Urinary bladder (tissue), 4 donors: ENCODE data around the gene RYR1. TPM values are rescaled to one million over a fixed set of nuclear protein-coding genes. Genes with fewer than 3 reads are reported as not detected.
"Not testable (repeated sequence)": the region's sequence is repeated elsewhere in the genome, so short reads cannot be mapped to it uniquely, and the experiment has no call there.

Experiments
- DNase-seq: peaks from one replicate; pipeline ENCODE4 v3.0.0-alpha.2; 2015; ENCODE audit errors: extremely low spot score
- H3K27ac ChIP-seq: one replicate; pipeline ENCODE4 v1.5.1; 2013; ENCODE audit warnings: low read depth, mild to moderate bottlenecking, moderate library complexity
- H3K36me3 ChIP-seq: one replicate; pipeline ENCODE4 v1.6.1; 2013; ENCODE audit warnings: mild to moderate bottlenecking, moderate library complexity; ENCODE audit not compliant: insufficient read depth
- H3K4me1 ChIP-seq: one replicate; pipeline ENCODE4 v1.6.1; 2013; ENCODE audit warnings: mild to moderate bottlenecking, moderate library complexity; ENCODE audit not compliant: insufficient read depth
- H3K4me3 ChIP-seq: one replicate; pipeline ENCODE4 v1.5.1; 2013; ENCODE audit warnings: low read depth, low read length
- WGBS: extraction: QIAGEN DNeasy Blood & Tissue Kit; methylation state at CpG from one replicate; pipeline ENCODE4 v1.1.7; 2013; 5-methylcytosine and 5-hydroxymethylcytosine counted together
- polyA plus RNA-seq: library from polyadenylated mRNA; stranded (reverse); fragments of 200-250 nt; gene quantifications from one replicate; pipeline ENCODE4 v1.2.3, GENCODE V29; 2013
- total RNA-seq: library from RNA; depleted of rRNA; stranded (reverse); fragments of >200 nt; gene quantifications from one replicate; pipeline ENCODE4 v1.2.3, GENCODE V29; 2014
- donor health status: healthy with polysubstance abuse.
- donor health status: healthy.

RYR1 gene
- total and polyA plus RNA-seq, 2 donors = 1.1 to 5.3 TPM

DNA sequence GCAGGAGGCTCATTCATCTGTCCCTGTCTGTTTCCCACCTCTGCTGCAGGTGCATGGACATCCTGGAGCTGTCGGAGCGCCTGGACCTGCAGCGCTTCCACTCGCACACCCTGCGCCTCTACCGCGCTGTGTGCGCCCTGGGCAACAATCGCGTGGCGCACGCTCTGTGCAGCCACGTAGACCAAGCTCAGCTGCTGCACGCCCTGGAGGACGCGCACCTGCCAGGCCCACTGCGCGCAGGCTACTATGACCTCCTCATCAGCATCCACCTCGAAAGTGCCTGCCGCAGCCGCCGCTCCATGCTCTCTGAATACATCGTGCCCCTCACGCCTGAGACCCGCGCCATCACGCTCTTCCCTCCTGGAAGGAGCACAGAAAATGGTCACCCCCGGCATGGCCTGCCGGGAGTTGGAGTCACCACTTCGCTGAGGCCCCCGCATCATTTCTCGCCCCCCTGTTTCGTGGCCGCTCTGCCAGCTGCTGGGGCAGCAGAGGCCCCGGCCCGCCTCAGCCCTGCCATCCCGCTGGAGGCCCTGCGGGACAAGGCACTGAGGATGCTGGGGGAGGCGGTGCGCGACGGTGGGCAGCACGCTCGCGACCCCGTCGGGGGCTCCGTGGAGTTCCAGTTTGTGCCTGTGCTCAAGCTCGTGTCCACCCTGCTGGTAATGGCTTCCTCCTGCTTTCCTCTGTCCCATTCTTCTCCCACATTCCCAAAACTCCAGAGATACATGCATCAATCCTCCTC is 52.2 kb downstream of the RYR1 start:
- DNase-seq = no peak
- 94% methylated on average over 49 of the region's 49 CpGs for WGBS
- Histone ChIP-seq H3K36me3 (no peaks in the 10 kb centered on the region), H3K27ac (no peak overlapping the region), H3K4me3 (no peak overlapping the region), H3K4me1 (no peaks in the 10 kb centered on the region)

GRCh38 chr19:38486731-38487336 is 53.3 kb downstream of the RYR1 start:
- no peaks in the 10 kb centered on the region for H3K36me3 ChIP-seq
- H3K27ac ChIP-seq = no peak overlapping the region
- no peak overlapping the region for H3K4me3 ChIP-seq
- no peaks in the 10 kb centered on the region for H3K4me1 ChIP-seq
- WGBS = 91% methylated on average over 6 of the region's 6 CpGs
- no peak for DNase-seq

DNA sequence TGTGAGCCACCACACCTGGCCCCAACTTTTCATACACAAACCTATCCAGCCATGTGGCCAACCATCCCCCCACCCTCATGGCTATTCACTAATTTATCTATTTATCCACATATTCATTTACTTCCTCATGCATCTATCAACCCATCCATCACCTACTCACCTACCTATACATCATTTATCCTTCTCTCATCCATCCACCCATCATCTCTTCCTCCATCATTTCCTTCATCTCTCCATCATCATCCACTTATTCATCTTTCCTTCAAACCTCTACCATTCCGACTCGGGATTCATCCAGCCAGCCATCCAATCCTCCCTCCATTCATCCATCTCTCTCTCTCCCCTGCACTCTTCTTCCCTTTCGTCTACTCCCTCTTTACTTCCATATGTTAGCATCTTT is 54.6 kb downstream of the RYR1 start:
- H3K27ac ChIP-seq = no peak overlapping the region
- H3K4me3 ChIP-seq = no peak overlapping the region
- 91% methylated on average over 3 of the region's 3 CpGs for WGBS
- no peak for DNase-seq
- H3K4me1 ChIP-seq = no peaks in the 10 kb centered on the region
- no peaks in the 10 kb centered on the region for H3K36me3 ChIP-seq

DNA sequence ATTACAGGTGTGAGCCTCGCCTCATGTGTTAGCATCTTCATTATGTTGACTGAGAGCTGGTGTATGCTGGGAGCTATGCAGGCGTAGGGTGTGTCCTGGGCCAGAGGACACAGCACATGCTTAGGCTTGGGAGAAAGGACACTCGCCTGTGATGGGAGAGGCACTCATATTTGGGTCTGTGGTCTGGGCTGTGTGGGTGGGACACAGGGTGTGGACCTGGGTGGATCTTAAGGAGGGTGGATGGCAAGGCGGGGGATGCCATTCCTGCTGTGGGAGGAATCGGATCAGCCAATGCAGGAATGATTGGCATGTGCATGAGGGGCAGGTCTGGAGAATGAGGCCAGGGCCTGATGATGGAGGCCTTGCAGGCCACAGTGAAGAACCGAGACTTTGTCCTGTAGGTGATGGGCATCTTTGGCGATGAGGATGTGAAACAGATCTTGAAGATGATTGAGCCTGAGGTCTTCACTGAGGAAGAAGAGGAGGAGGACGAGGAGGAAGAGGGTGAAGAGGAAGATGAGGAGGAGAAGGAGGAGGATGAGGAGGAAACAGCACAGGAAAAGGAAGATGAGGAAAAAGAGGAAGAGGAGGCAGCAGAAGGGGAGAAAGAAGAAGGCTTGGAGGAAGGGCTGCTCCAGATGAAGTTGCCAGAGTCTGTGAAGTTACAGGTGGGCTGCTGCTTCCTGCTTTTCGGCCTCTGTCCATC is 55.4 kb downstream of the RYR1 start:
- H3K27ac ChIP-seq = no peak overlapping the region
- H3K4me1 ChIP-seq = no peaks in the 10 kb centered on the region
- no peaks in the 10 kb centered on the region for H3K36me3 ChIP-seq
- no peak overlapping the region for H3K4me3 ChIP-seq
- DNase-seq = no peak
- WGBS = 80% methylated on average over 9 of the region's 9 CpGs

DNA sequence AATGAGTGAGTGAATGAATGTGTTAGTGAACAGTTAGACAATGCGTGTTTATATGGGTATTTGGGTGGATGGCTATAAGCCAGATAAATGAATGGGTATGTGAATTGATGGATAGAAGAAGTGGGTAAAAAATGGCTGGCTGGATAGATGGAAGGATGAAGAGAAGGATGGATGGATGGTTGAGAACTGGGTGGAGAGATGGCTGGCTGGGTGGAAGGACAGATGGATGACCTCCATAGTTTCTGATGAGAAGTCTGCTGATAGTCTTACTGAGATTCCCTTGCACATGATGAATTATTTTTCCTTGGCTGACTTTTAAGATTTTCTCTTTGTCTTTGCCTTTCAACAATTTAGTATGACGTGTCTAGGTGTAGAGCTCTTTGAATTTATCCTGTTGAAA is 57.4 kb downstream of the RYR1 start:
- Histone ChIP-seq H3K36me3 (no peaks in the 10 kb centered on the region), H3K4me1 (no peaks in the 10 kb centered on the region), H3K4me3 (no peak overlapping the region), H3K27ac (no peak overlapping the region)
- WGBS = 94% methylated on average over 2 of the region's 2 CpGs
- DNase-seq = no peak

GRCh38 chr19:38492181-38492813 is 58.8 kb downstream of the RYR1 start:
- H3K36me3 ChIP-seq = no peaks in the 10 kb centered on the region
- no peak overlapping the region for H3K27ac ChIP-seq
- DNase-seq = no peak
- WGBS = 78% methylated on average over 9 of the region's 9 CpGs
- no peak overlapping the region for H3K4me3 ChIP-seq
- H3K4me1 ChIP-seq = no peaks in the 10 kb centered on the region

GRCh38 chr19:38494379-38494778 is 60.9 kb downstream of the RYR1 start:
- DNase-seq = no peak
- H3K4me3 ChIP-seq = no peak overlapping the region
- no peaks in the 10 kb centered on the region for H3K4me1 ChIP-seq
- 84% methylated on average over 21 of the region's 21 CpGs for WGBS
- no peak overlapping the region for H3K27ac ChIP-seq
- H3K36me3 ChIP-seq = no peaks in the 10 kb centered on the region

GRCh38 chr19:38495375-38495774 is 61.9 kb downstream of the RYR1 start:
- H3K36me3 ChIP-seq, H3K4me3 ChIP-seq, DNase-seq, H3K27ac ChIP-seq, H3K4me1 ChIP-seq: not testable (repeated sequence)
- WGBS = 98% methylated on average over 2 of the region's 2 CpGs

DNA sequence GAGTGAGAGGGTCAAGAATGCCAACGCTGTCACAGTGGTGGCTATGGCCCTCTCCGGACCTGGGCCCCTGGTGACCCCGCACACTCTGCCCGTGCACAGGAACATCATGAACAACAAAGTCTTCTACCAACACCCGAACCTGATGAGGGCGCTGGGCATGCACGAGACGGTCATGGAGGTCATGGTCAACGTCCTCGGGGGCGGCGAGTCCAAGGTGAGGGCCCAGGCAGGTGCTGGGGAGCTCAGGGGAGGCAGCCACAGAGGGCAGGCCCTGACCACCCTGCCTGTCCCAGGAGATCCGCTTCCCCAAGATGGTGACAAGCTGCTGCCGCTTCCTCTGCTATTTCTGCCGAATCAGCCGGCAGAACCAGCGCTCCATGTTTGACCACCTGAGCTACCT is 62.6 kb downstream of the RYR1 start:
- Histone ChIP-seq H3K4me3 (no peak overlapping the region), H3K36me3 (no peaks in the 10 kb centered on the region), H3K27ac (no peak overlapping the region), H3K4me1 (no peaks in the 10 kb centered on the region)
- no peak for DNase-seq
- WGBS = 90% methylated on average over 17 of the region's 17 CpGs

- Histone ChIP-seq H3K36me3 (no peaks in the 10 kb centered on the region), H3K4me1 (no peaks in the 10 kb centered on the region), H3K4me3 (no peak overlapping the region), H3K27ac (no peak overlapping the region)
- 81% methylated on average over 30 of the region's 30 CpGs for WGBS
- no peak for DNase-seq
Observed at GRCh38 chr19:38496603-38497487, 63.4 kb downstream of the RYR1 start.

DNA sequence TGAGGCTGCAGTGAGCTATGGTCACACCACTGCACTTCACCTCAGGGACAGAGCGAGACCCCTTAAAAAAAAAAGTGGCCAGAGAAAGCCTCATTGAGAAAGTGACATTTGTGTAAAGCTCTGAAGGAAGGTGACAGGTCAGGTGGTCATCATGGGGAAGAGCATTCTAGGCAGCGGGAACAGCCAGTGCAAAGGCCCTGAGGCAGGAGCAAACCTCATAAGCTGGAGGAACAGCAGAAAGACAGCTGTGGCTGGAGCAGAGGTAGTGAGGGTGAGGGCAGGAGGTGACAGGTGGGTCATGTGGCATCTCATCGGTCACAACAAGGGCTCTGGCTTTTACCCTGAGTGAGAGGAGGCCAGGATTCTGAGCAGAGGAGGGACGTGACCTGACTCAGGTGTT is 64.4 kb downstream of the RYR1 start:
- no peak overlapping the region for H3K4me3 ChIP-seq

DNA sequence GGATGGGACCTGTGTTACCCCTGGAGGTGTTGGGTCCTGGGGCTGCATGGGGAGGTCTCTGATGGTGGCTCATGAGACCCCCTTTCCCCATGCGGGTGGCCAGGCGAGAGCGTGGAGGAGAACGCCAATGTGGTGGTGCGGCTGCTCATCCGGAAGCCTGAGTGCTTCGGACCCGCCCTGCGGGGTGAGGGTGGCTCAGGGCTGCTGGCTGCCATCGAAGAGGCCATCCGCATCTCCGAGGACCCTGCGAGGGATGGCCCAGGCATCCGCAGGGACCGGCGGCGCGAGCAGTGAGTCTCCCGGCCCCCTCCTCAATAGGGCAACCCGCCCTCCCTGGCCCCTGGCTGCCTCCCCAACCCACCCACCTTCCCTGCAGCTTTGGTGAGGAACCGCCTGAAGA is 66.0 kb downstream of the RYR1 start:
- Histone ChIP-seq H3K4me3 (no peak overlapping the region), H3K36me3 (no peaks in the 10 kb centered on the region), H3K4me1 (no peaks in the 10 kb centered on the region), H3K27ac (no peak overlapping the region)
- DNase-seq = no peak
- 94% methylated on average over 21 of the region's 21 CpGs for WGBS

More for the DNA sequence above, 64.4 kb downstream of the RYR1 start:
- DNase-seq = no peak
- Histone ChIP-seq H3K27ac (no peak overlapping the region), H3K36me3 (no peaks in the 10 kb centered on the region), H3K4me1 (no peaks in the 10 kb centered on the region)
- 95% methylated on average over 4 of the region's 4 CpGs for WGBS

- DNase-seq = no peak
- Histone ChIP-seq H3K36me3 (no peaks in the 10 kb centered on the region), H3K4me1 (no peaks in the 10 kb centered on the region), H3K4me3 (no peak overlapping the region), H3K27ac (no peak overlapping the region)
- 85% methylated on average over 11 of the region's 11 CpGs for WGBS
Observed at GRCh38 chr19:38500450-38500849, 67.0 kb downstream of the RYR1 start.
